K562 (cell line): Measurements from ENCODE around the gene CPSF4. TPM values are rescaled to one million over a fixed set of nuclear protein-coding genes. Genes with fewer than 3 reads are reported as not detected.
A peak's percentile ranks its signal among the peaks of the same experiment; 100 is the strongest.

ENCODE experiments used
- CBX5 ChIP-seq: IDR thresholded peaks from 2 replicates; pipeline ENCODE4 v1.6.1; 2014; ENCODE audit warnings: low read depth, borderline replicate concordance
- ESRRA ChIP-seq: fragments of 450-650 bp; IDR thresholded peaks from 2 replicates; pipeline ENCODE4 v1.6.1; 2014; ENCODE audit warnings: low read depth, mild to moderate bottlenecking, moderate library complexity, borderline replicate concordance
- FOXK2 ChIP-seq, 2 experiments: fragments of 450-650 bp; IDR thresholded peaks in 1 of 2; conservative IDR thresholded peaks in 1 of 2; 2 replicates each; pipeline ENCODE4 v1.6.1; 2016; ENCODE audit warnings: low read depth in 2 of 2, mild to moderate bottlenecking in 1 of 2
- GABPB1 ChIP-seq: sonication (generic); formaldehyde crosslinking; IDR thresholded peaks from 2 replicates; pipeline ENCODE4 v1.8.0; 2022; ENCODE audit warnings: mild to moderate bottlenecking, missing genetic modification reagents
- GTF2F1 ChIP-seq: IDR thresholded peaks from 2 replicates; pipeline ENCODE4 v1.6.1; 2011; ENCODE audit warnings: low read depth, low read length, improper control_type of control experiment
- HINFP ChIP-seq: fragments of 450-650 bp; conservative IDR thresholded peaks from 2 replicates; pipeline ENCODE4 v1.6.1; 2016; ENCODE audit warnings: missing genetic modification characterization, low read depth, mild to moderate bottlenecking, control low read depth, missing compliant biosample characterization
- HMGN3 ChIP-seq: IDR thresholded peaks from 2 replicates; pipeline ENCODE4 v1.6.1; 2011; ENCODE audit warnings: borderline replicate concordance, low read depth, mild to moderate bottlenecking, mixed read lengths, low read length; ENCODE audit not compliant: insufficient read length; ENCODE audit errors: extremely low read depth
- NFIC ChIP-seq: fragments of 450-650 bp; IDR thresholded peaks from 2 replicates; pipeline ENCODE4 v1.6.1; 2017; ENCODE audit warnings: mild to moderate bottlenecking, inconsistent platforms
- OTX1 ChIP-seq: fragments of 450-650 bp; formaldehyde crosslinking; IDR thresholded peaks from 2 replicates; pipeline ENCODE4 v1.4.0; 2022; ENCODE audit warnings: mild to moderate bottlenecking
- SIN3A ChIP-seq, 2 experiments: fragments of 150-350 bp in 1 of 2; IDR thresholded peaks; 2 replicates each; pipeline ENCODE4 v1.6.1; 2011 to 2016; ENCODE audit warnings: borderline replicate concordance in 2 of 2, low read depth in 2 of 2, low read length in 2 of 2, mild to moderate bottlenecking in 2 of 2, moderate library complexity in 2 of 2; ENCODE audit not compliant: control insufficient read depth in 1 of 2
- TBP ChIP-seq: optimal IDR thresholded peaks from 2 replicates; pipeline ENCODE3; 2011; ENCODE audit warnings: low read depth, low read length, improper control_type of control experiment
- TFAP4 ChIP-seq: sonication (generic); formaldehyde crosslinking; IDR thresholded peaks from 2 replicates; pipeline ENCODE4 v1.8.0; 2022; ENCODE audit warnings: missing genetic modification reagents, mild to moderate bottlenecking, moderate library complexity, borderline replicate concordance
- UBTF ChIP-seq, 2 experiments: IDR thresholded peaks; 2 replicates each; pipeline ENCODE4 v1.6.1; 2012; ENCODE audit warnings: improper control_type of control experiment in 2 of 2, low read depth in 2 of 2, low read length in 2 of 2, borderline replicate concordance in 1 of 2
- ZBTB26 ChIP-seq: fragments of 450-650 bp; formaldehyde crosslinking; IDR thresholded peaks from 2 replicates; pipeline ENCODE4 v1.4.0; 2022; ENCODE audit warnings: missing genetic modification characterization
- ZNF316 ChIP-seq: fragments of 450-650 bp; IDR thresholded peaks from 2 replicates; pipeline ENCODE4 v1.6.1; 2016
- polyA plus RNA-seq, 8 experiments: library from polyadenylated mRNA; depleted of rRNA in 4 of 8; stranded (reverse) in 5 of 8; unstranded in 3 of 8; fragments of >200 nt; fragmentation: Nextera tagmentation in 2 of 8; fragmentation: Illumina TruSeq in 1 of 8; extraction: Ambion mirVana in 2 of 8; extraction: Trizol in 1 of 8; gene quantifications; 2 replicates each; pipeline versions ENCODE4 v1.2.1 to v1.2.3, GENCODE V29; 2011 to 2014; ENCODE audit warnings: inconsistent platforms in 1 of 8, missing spikeins in 1 of 8
- total RNA-seq, 7 experiments: library from RNA; depleted of rRNA in 6 of 7; stranded (reverse); fragments of >200 nt in 6 of 7; fragmentation: Illumina TruSeq in 2 of 7; extraction: Trizol in 2 of 7; gene quantifications; 2 replicates each; pipeline versions ENCODE4 v1.2.1 to v1.2.3, GENCODE V29; 2011 to 2021; ENCODE audit warnings: low replicate concordance in 1 of 7

CPSF4 gene
- total and polyA plus RNA-seq, 9 of the 15 experiments (the other 6 are each of a cell fraction or from before 2014, with no cell fraction given): 16.9 to 118 (median 71.7) TPM

- 0 out of 2 replicates have a peak, but pooled peaks have one; percentile 47 for TF ChIP-seq ZBTB26 (CRISPR knock-in tag)
- peak; percentile 68 for TF ChIP-seq NFIC
- TF ChIP-seq TBP: peak; percentile 71
- peak; percentile 47; the same call in 1 of the 2 replicates for TF ChIP-seq GTF2F1
- TF ChIP-seq CBX5: 0 out of 2 replicates have a peak, but pooled peaks have one; percentile 7
- TF ChIP-seq TFAP4 (CRISPR knock-in tag): peak; percentile 87
- peak; percentile 67; the same call in 1 of the 2 replicates for TF ChIP-seq OTX1 (CRISPR knock-in tag)
- TF ChIP-seq ZNF316: peak; percentile 33; the same call in 1 of the 2 replicates
- no peak for TF ChIP-seq HINFP (tag)
- peak; percentile 39 to 66; a peak in 1 of 4 replicates for TF ChIP-seq UBTF (IDR thresholded peaks at IDR 0.05; ENCODE audit: borderline replicate concordance in 1 of 2, low read depth in 2 of 2, low read length in 2 of 2)
- peak; percentile 51; the same call in 1 of the 2 replicates for TF ChIP-seq ESRRA
- TF ChIP-seq FOXK2 (conservative IDR thresholded peaks at IDR 0.05 in 1 of 2, IDR thresholded peaks at IDR 0.05 in 1 of 2; ENCODE audit: low read depth in 2 of 2): peak in 1 of 2 experiments; percentile 63; a peak in 2 of 4 replicates
- peak; percentile 85 to 93; a peak in 2 of 4 replicates for TF ChIP-seq SIN3A (IDR thresholded peaks at IDR 0.05; ENCODE audit: borderline replicate concordance in 2 of 2, control insufficient read depth in 1 of 2, low read depth in 2 of 2, low read length in 2 of 2)
- TF ChIP-seq HMGN3: peak; percentile 90
- TF ChIP-seq GABPB1 (CRISPR knock-in tag): peak; percentile 74; the same call in 1 of the 2 replicates
These were observed at the start of gene CPSF4, which contains the start of gene PTCD1 (continued) for GRCh38 chr7:99438573-99439480.
